Activated CD4-positive, CD25-positive, alpha-beta regulatory T cell treated with anti-CD3 and anti-CD28 coated beads, Interleukin-2, amount 50 U/mL, for 24 hours (primary cell): ENCODE results near the gene LAMP1.
"Not testable (repeated sequence)": the region's sequence is repeated elsewhere in the genome, so short reads cannot be mapped to it uniquely, and the experiment has no call there.

Source experiments
- ATAC-seq, 2 donors: fragments of 150-1000 bp; cut with Tn5 transposase; one replicate each; pipeline ENCODE4 v1.10.0; 2021; ENCODE audit warnings: mild to moderate bottlenecking in 1 of 2, moderate library complexity in 1 of 2

The LAMP1 gene

GRCh38 chr13:113327766-113328471 is 30.9 kb downstream of the LAMP1 start:
- no peak for ATAC-seq

- ATAC-seq: no peak
These were observed 31.8 kb downstream of the LAMP1 start for GRCh38 chr13:113328851-113329250.

- ATAC-seq: no peak
These were observed 32.7 kb downstream of the LAMP1 start for GRCh38 chr13:113329656-113330312.

- no peak for ATAC-seq
These were observed 35.6 kb downstream of the LAMP1 start for GRCh38 chr13:113332615-113333014.

GRCh38 chr13:113333076-113333475 is 36.0 kb downstream of the LAMP1 start:
- ATAC-seq: no peak

GRCh38 chr13:113337556-113337955 is 40.5 kb downstream of the LAMP1 start:
- ATAC-seq: no peak

- ATAC-seq: no peak
These were observed 40.9 kb downstream of the LAMP1 start for GRCh38 chr13:113337976-113338375.

GRCh38 chr13:113338451-113338850 is 41.4 kb downstream of the LAMP1 start:
- no peak for ATAC-seq

GRCh38 chr13:113342820-113343691 is 46.0 kb downstream of the LAMP1 start:
- ATAC-seq: no peak

GRCh38 chr13:113343692-113343968 is 46.6 kb downstream of the LAMP1 start:
- ATAC-seq: no peak

- no peak for ATAC-seq
These were observed 48.4 kb downstream of the LAMP1 start for GRCh38 chr13:113345486-113345885.

GRCh38 chr13:113347736-113348225 is 50.7 kb downstream of the LAMP1 start:
- ATAC-seq: not testable (repeated sequence)

GRCh38 chr13:113348591-113348990 is 51.6 kb downstream of the LAMP1 start:
- no peak for ATAC-seq

- no peak for ATAC-seq
These were observed 52.0 kb downstream of the LAMP1 start for GRCh38 chr13:113349050-113349449.

- ATAC-seq: no peak
These were observed 52.5 kb downstream of the LAMP1 start for GRCh38 chr13:113349491-113349890.

- ATAC-seq: no peak
These were observed 53.3 kb downstream of the LAMP1 start for GRCh38 chr13:113350065-113350937.

- ATAC-seq: no peak
These were observed 53.9 kb downstream of the LAMP1 start for GRCh38 chr13:113350938-113351335.

- ATAC-seq: no peak
These were observed 54.5 kb downstream of the LAMP1 start for GRCh38 chr13:113351514-113352026.

- no peak for ATAC-seq
These were observed 56.2 kb downstream of the LAMP1 start for GRCh38 chr13:113353254-113353653.

GRCh38 chr13:113354831-113355610 is 58.0 kb downstream of the LAMP1 start:
- no peak for ATAC-seq

- ATAC-seq: no peak
These were observed 58.6 kb downstream of the LAMP1 start for GRCh38 chr13:113355621-113356020.
